ENCODE results near the gene TMEM53.

DNA sequence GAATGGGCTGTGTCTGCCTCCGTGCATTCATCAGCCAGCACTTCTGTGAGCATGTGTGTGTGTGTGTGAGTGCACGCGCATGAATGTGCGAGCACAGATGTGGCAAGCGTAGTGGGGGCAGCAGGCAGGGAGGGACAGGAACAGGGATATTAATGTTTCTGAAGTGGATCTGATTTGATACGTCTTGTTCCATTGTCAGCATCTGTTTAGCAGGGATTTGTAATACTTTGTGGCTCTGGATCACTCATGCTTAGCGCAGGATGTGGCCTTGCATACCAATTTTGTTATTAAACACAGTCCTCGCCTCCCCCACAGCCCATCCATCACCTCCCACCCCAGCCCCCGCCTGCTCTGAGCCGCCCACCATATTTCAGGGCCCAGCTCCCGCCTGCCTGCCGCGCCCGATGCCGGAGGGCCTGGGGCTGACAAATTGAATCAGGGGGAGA is 52.4 kb downstream of the TMEM53 start:
- TF ChIP-seq EZH2 (IDR thresholded peaks at IDR 0.05; ENCODE audit: insufficient read depth, low read length): no peak
- TF ChIP-seq, protein P1, sequence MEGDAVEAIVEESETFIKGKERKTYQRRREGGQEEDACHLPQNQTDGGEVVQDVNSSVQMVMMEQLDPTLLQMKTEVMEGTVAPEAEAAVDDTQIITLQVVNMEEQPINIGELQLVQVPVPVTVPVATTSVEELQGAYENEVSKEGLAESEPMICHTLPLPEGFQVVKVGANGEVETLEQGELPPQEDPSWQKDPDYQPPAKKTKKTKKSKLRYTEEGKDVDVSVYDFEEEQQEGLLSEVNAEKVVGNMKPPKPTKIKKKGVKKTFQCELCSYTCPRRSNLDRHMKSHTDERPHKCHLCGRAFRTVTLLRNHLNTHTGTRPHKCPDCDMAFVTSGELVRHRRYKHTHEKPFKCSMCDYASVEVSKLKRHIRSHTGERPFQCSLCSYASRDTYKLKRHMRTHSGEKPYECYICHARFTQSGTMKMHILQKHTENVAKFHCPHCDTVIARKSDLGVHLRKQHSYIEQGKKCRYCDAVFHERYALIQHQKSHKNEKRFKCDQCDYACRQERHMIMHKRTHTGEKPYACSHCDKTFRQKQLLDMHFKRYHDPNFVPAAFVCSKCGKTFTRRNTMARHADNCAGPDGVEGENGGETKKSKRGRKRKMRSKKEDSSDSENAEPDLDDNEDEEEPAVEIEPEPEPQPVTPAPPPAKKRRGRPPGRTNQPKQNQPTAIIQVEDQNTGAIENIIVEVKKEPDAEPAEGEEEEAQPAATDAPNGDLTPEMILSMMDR (IDR thresholded peaks at IDR 0.05; ENCODE audit: insufficient read depth, low read depth, low read length): no peak

All from astrocyte (in vitro differentiated cells and primary cell).